NCI-H128 (cell line): ENCODE data around the gene AHCYL1.

Experiments
- DNase-seq: peaks from one replicate; lab custom pipeline; 2025; ENCODE audit not compliant: unreplicated experiment; lab: John Stamatoyannopoulos, UW

The AHCYL1 gene

GRCh38 chr1:109975718-109976117 lies 8.8 kb upstream of the AHCYL1 start:
- no peak for DNase-seq

DNA sequence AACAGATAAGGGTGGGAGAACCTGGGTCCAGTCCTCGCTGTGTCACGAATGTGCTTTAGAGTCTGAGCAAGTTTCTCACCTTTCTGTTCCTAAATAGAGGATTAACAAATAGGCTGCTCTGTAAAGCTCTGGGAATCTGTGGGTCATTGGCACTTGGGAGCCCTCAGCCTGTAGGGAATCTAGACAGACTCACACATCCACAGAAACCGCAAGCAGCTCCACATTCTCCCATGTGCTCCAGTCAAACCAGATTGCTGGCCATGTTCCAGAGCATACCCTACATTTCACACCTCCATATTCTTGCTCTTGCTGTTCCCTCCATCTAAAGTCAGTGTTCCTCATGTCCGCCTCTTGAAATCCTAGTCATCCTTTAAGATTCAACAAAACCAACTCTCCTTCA lies 7.8 kb upstream of the AHCYL1 start:
- no peak for DNase-seq

GRCh38 chr1:109977225-109977624 lies 7.3 kb upstream of the AHCYL1 start:
- no peak for DNase-seq

DNA sequence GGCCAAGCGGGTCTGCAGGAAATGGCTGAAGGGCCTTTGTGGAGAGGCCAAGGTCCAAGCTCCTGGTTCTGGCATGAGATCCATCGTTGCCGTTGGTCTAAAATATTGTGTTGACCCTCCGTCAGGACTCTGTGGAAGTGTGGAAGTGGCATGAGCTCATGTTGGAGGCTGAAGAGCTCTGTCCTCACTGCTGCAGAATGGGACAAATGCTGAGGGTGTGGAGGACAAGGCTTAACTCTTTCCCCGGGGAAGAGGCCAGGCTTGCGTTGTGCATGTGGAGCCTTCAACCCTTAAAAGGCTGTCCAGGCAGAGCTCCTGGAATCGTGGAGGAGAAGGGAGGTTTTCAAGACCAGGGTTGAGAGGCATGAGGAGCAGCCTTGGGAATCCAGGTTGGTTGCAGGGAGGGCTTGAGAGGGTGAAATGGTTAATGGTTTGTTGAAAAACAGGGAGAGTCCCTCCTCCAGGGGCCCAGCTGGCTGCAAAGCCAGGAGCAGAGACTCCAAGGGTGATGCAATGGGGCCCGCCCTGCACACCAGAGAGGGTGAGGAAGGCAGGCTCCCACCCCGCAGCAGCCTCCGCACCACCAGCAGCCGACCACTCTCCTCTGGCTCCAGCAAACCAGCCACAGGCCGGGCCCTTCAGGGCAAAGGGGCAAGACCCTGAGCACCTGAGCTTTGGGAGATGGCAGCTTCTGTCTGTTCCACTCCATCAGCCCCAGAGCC lies 6.7 kb upstream of the AHCYL1 start:
- no peak for DNase-seq

DNA sequence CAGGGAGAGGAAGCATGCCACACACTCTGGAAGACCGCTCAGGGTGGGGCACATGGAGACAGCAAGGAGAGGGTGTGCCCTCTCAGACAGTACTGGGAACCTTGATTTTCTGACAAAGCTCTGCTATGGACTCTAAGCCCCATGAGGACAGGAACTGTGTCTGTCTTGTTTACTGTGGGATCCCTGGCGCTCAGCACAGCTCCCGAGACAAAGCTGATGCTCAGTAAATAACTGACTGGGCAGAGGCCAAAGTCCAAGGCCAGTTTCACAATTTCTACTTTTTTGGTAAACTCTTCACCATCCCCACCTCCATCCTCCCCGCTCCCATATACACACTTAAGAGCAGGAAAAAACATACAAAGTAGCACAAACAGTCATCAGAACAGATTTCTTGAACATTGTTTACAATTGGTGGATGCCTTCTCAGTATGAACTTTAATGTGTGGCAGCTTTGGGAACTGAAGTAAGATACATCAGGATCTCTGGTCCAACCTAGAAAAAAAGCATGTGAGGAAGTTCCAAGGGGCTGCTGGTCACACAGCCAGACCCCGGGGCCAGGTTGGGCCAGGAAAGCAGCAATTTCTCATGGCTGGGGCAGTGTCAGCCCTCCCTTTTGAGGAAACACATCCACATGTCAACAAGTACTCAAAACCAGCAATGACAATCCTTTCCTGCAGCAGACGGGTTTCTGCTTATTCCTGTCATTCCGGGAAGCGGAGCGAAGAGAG lies 5.6 kb upstream of the AHCYL1 start:
- DNase-seq = no peak

DNA sequence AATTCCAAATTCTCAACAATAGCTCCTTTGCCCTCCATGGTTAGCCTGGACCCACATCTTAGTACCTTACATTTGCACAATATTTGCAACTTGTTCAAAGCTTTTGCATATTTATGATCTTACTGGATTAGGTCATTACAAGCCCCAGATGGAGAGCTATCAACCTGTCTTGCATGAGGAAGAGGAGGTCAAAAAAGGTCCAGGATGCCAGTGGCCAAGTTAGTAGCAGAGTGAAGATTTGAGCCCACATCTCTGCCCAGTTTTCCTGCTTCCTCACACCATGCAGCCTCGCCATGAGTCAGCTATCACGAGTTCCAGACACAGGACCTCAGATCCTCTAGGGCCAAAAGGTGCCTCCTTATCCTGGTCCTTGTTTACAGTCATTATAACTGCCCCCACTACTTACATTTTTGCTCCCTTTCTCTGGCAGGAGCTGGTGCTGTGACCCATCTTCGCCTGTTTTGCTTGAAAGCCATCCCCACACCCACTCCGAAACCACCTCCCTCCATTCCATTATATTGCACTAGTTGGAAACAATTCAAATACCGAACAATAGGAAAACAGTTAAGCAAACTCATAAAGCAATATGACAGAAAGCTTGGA lies 5.0 kb upstream of the AHCYL1 start:
- no peak for DNase-seq

DNA sequence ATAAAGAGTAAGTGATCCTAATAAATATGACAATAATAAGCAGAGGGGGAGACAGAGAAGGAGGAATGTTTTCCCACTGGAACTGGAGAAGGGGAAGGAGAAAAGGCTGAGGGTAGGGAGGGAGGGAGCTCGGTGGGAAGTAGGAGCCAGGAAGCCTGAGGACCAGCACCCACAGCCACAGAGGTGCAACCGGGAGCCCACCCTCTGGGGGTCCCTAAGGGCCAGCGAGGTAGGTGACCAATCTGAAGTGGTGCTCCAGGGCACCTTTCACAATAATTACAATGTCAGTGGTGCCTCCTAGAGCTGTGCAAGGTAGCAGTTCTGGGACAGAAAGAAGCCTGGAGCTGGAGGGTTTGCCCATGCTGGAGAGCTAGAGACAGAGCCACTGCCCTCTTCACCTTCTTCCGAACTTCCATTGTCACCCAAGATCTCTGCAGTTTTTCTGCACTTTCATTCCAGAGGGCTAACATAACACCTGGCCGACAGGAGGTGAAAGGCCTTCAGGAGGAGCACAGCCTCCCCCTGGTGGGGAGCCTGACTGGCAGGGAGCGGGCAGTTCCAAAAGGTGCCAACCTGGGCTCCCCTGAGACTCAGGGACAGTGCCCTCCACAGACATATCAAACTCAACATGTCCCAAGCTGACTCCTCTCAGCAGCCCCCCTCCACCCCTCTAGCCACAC lies 4.1 kb upstream of the AHCYL1 start:
- DNase-seq = no peak

- no peak for DNase-seq
These were observed 3.6 kb upstream of the AHCYL1 start for GRCh38 chr1:109981004-109981335.

DNA sequence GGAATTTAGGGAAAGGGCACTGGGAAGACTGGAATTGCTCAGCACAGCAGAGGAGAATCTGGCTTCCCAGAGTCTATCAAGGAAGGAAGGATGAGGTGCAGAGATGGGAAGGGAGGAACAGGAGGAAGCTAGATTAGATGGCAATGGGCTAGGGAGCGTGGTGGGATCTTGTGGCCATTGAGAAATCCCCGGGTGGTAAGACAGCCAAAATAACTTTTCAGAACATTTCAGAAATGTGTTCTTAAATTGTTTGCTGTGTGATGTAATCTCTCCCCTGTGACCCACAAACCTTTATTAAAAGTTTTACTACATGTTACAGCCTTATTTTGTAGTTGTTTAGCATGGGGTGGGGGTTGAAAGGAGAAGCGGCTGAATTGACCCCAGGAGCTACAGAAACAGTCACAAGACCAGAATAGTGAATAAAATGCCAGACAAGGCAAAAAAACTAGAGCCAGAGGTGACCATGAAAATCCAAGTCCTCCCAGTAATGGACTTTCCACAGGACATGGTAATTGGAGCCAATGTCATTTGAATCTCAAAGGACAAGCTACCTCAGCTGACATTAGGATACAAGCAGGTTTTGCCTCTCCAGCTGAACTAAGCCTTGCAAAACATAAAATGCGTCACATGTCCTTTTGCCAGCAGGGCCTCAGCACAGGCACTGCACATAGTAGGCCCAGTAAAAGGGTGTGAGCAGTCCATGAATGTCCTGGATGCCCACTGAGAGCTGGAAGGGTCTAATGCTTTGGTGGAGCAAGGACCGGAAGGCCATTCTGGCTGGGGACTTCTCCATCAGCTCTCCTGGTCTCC lies 980 bp upstream of the AHCYL1 start:
- no peak for DNase-seq

GRCh38 chr1:109984190-109984455 lies 442 bp upstream of the AHCYL1 start:
- DNase-seq = no peak

DNA sequence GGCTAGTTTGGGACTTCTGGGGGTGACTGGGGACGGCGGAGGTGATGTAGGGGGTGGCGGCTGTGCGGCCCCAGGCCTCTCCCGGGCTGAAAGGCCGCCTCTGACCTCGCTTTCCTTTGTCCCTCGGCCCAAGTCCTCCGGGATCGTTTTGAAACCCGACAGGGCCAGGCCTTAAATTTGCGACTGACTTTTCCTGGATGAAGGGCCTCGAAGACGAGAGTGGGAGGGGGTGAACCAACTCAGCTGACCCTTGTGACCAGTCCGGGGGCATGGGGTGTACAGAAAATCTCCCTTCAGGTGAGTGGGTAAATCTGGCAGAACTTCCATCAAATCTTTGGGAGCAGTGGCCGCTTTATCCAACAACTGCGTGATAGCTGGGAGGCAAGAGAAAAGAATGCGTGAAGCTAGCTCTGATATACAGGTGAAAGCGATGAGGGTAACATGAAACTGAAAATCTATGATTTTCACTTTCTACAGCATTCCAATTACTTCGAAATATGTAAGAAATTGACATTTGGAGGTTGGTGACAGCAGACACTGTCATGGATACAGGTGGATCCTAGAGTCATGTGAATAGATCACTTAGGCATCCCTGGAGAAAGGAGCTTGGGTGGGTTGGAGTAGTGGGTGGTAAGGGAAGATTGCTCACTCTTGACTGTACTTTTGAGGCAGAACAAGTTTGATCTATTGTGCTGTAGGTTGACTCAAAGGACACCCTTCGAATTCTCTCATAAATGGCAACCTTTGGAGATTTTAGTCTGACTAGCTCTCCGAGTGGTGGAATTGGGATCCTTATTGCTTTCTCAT lies 885 bp downstream of the AHCYL1 start:
- DNase-seq = no peak

GRCh38 chr1:109986054-109986444 lies 1.5 kb downstream of the AHCYL1 start:
- DNase-seq = no peak

DNA sequence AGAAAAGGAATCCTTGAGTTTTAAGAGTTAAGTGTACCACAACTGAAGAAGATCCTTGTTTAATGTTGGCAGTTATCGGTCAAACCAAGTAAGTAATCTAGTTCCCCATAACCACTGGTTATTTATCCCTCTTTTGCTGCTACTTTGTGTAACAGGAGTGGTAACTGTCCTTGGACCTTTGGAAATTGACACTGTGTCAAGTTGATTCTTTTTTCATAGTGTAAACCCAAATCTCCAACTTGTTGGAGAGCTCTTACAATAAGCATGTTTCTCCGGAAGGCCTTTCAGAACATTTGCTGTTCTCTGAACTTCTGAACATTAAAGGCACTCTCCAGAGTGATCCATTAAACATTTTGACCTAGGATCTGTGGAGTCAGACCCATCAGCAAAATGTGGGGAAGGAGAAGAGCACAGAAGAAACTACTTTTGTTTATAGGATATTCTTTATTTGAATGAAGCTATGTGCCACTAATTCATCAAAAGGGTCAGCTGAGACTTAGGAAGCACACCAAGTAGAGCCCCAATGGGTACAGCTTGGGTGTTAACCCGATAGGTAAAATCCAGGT lies 3.9 kb downstream of the AHCYL1 start:
- no peak for DNase-seq

- no peak for DNase-seq
These were observed 5.1 kb downstream of the AHCYL1 start for GRCh38 chr1:109989506-109990301.

- DNase-seq = no peak
These were observed 5.7 kb downstream of the AHCYL1 start for GRCh38 chr1:109990302-109990653.

DNA sequence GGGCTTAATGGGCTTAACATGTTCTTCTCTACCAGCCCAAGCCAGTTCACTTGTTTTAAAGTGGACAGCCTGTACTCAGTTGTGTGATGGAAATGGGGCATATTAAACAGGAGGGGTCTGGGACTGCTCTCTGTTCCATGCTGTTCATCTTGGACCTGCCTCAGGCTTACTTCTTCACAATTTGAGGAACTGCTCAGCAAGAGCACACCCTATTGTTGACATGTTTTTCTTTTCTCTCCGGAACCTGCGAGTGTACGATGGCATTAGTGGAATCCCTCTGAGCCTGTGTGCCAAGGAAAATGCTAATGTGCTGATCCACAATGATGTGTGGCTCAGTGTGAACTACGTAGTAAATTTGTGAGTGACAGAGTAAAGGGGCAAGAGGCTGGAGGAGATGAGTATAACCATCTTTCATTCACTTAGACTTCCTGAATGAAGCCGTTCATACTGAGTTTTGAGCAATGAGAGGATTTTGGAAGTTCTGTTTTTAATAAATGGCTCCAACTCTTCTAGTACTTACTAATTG lies 6.9 kb downstream of the AHCYL1 start:
- no peak for DNase-seq

GRCh38 chr1:109993885-109994284 lies 9.3 kb downstream of the AHCYL1 start:
- no peak for DNase-seq

- no peak for DNase-seq
These were observed 10.1 kb downstream of the AHCYL1 start for GRCh38 chr1:109994654-109995053.

GRCh38 chr1:109995536-109995935 lies 11.0 kb downstream of the AHCYL1 start:
- DNase-seq = no peak
